ENCODE data around the gene TSNAX. TPM values are rescaled to one million over a fixed set of nuclear protein-coding genes. Genes with fewer than 3 reads are reported as not detected.
A peak's percentile ranks its signal among the peaks of the same experiment; 100 is the strongest.

TSNAX gene
- total and polyA plus RNA-seq, 9 of the 15 experiments (the other 6 are each of a cell fraction or from before 2014, with no cell fraction given) = 33.8 to 102 (median 61.2) TPM

DNA sequence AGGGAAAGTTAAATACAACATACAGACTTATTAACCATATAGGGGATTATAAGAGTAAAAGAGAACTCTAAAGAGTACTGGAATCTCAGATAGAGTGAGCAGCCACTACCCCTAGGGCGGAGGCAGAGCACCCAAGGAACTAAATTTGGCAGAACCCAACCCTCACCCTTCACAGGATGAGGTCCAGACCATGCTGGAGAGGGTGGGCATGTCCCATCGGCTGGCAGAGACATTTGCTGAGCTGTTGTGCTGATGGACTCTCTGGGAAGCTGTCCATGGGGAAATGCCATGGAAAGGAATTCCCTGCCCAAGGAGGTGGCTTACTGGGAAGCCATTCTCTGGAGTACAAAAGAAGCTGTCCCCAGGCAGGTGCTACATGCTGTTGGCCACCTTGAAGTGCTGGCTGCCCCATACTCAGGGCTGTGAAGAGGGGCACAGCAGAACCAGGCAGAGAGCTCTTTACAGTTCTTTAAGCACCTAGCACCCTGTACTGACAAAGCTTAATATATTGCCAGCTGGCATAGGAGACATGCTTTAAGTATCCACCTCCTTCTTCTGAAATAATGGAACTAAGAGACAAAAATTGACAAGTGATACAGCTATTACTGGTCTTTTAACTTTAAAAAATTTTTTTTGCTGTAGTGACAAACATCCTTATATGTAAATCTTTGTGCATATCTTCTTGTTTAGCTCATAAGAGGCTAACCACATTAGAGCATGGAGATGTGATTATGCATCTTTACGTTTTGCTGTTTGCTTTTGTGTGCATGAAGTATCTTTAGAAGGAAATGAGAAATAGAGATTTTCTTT lies 29.6 kb downstream of the TSNAX start:
- ChIA-PET POLR2A (interaction anchor here (0.8 to 1.9 kb wide), 4 partner anchors 8 to 20 kb away, joined by 3 to 7 read pairs (median 4); no protein-coding TSS in a partner anchor), CTCF (ENCODE audit: low intra/inter-chr PET ratio) (no interaction called here)
- in situ Hi-C loops (cut with MboI) = no loop called here
- H3K9me3 ChIP-seq (replicated peaks; ENCODE audit: control insufficient read depth, insufficient read depth, low read depth, low read length) = no peaks in the 10 kb centered on the region
- no peak overlapping the region; a peak in 1 of 4 replicates for H3K9ac ChIP-seq (ENCODE audit: insufficient read depth in 1 of 2, low read depth in 2 of 2, low read length in 2 of 2)
- H3K4me3 ChIP-seq = no peak overlapping the region
- intact Hi-C loops (cut with micrococcal nuclease) = no loop called here
- H3K79me2 ChIP-seq (ENCODE audit: control insufficient read depth, insufficient read depth, low read length) = no peaks in the 10 kb centered on the region; the same call in 2 of the 3 replicates
- H3K27me3 ChIP-seq (ENCODE audit: control insufficient read depth in 2 of 2, insufficient read depth in 2 of 2, low read length in 2 of 2) = no peaks in the 10 kb centered on the region
- DNase-seq (ENCODE audit: extremely low read depth in 1 of 4, low spot score in 3 of 4) (no peak), ATAC-seq (peak; percentile 42), FAIRE-seq (no peak)
- no peaks in the 10 kb centered on the region for H3K4me1 ChIP-seq (replicated peaks in 1 of 2; ENCODE audit: control insufficient read depth in 2 of 2, insufficient read depth in 2 of 2, low read length in 2 of 2)
- no peaks in the 10 kb centered on the region for H3K9me1 ChIP-seq (ENCODE audit: control insufficient read depth, insufficient read depth, low read length)
- peaks cover 23% of the 10 kb centered on the region; the same call in 2 of the 3 replicates for H3K36me3 ChIP-seq (ENCODE audit: control insufficient read depth, insufficient read depth, low read length)
- no peak overlapping the region for H3K4me2 ChIP-seq (ENCODE audit: insufficient read depth, low read length)
- H2AFZ ChIP-seq (ENCODE audit: low read depth, low read length) = no peak overlapping the region
- 78% methylated on average over 3 of the region's 3 CpGs for WGBS (ENCODE audit: insufficient coverage, low coverage, missing lambda C conversion rate)
- no peaks in the 10 kb centered on the region for H4K20me1 ChIP-seq (replicated peaks; ENCODE audit: control insufficient read depth, insufficient read depth, low read length)
- H3K27ac ChIP-seq (ENCODE audit: extremely low read depth, low read depth, low read length) = no peak overlapping the region
- BruUV-seq (replicated peaks) = no TSS peak
- TF ChIP-seq PHTF2 (CRISPR knock-in tag; IDR thresholded peaks at IDR 0.05) (no peak), PYGO2 (tag; IDR thresholded peaks at IDR 0.05) (no peak), STAT5B (CRISPR knock-in tag; IDR thresholded peaks at IDR 0.05) (no peak), RFX7 (CRISPR knock-in tag; IDR thresholded peaks at IDR 0.05) (no peak), FOXJ2 (tag; IDR thresholded peaks at IDR 0.05) (no peak), TCFL5 (CRISPR knock-in tag; conservative IDR thresholded peaks at IDR 0.05) (no peak), ZBTB8A (IDR thresholded peaks at IDR 0.05; ENCODE audit: partially characterized antibody) (no peak), SPI1 (IDR thresholded peaks at IDR 0.05; ENCODE audit: borderline replicate concordance, low read depth, low read length) (no peak), POLR2AphosphoS2 (IDR thresholded peaks at IDR 0.05; ENCODE audit: low read length) (no peak), HCFC1 (IDR thresholded peaks at IDR 0.05; ENCODE audit: low read depth, low read length) (no peak), RHOXF2B (CRISPR knock-in tag; conservative IDR thresholded peaks at IDR 0.05) (no peak)
- TF ChIP-seq, protein P1, sequence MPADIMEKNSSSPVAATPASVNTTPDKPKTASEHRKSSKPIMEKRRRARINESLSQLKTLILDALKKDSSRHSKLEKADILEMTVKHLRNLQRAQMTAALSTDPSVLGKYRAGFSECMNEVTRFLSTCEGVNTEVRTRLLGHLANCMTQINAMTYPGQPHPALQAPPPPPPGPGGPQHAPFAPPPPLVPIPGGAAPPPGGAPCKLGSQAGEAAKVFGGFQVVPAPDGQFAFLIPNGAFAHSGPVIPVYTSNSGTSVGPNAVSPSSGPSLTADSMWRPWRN (IDR thresholded peaks at IDR 0.05; ENCODE audit: low read depth) = no peak
- TF ChIP-seq, protein P2, sequence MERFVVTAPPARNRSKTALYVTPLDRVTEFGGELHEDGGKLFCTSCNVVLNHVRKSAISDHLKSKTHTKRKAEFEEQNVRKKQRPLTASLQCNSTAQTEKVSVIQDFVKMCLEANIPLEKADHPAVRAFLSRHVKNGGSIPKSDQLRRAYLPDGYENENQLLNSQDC (CRISPR knock-in tag; IDR thresholded peaks at IDR 0.05) = no peak
- TF ChIP-seq, protein P3, sequence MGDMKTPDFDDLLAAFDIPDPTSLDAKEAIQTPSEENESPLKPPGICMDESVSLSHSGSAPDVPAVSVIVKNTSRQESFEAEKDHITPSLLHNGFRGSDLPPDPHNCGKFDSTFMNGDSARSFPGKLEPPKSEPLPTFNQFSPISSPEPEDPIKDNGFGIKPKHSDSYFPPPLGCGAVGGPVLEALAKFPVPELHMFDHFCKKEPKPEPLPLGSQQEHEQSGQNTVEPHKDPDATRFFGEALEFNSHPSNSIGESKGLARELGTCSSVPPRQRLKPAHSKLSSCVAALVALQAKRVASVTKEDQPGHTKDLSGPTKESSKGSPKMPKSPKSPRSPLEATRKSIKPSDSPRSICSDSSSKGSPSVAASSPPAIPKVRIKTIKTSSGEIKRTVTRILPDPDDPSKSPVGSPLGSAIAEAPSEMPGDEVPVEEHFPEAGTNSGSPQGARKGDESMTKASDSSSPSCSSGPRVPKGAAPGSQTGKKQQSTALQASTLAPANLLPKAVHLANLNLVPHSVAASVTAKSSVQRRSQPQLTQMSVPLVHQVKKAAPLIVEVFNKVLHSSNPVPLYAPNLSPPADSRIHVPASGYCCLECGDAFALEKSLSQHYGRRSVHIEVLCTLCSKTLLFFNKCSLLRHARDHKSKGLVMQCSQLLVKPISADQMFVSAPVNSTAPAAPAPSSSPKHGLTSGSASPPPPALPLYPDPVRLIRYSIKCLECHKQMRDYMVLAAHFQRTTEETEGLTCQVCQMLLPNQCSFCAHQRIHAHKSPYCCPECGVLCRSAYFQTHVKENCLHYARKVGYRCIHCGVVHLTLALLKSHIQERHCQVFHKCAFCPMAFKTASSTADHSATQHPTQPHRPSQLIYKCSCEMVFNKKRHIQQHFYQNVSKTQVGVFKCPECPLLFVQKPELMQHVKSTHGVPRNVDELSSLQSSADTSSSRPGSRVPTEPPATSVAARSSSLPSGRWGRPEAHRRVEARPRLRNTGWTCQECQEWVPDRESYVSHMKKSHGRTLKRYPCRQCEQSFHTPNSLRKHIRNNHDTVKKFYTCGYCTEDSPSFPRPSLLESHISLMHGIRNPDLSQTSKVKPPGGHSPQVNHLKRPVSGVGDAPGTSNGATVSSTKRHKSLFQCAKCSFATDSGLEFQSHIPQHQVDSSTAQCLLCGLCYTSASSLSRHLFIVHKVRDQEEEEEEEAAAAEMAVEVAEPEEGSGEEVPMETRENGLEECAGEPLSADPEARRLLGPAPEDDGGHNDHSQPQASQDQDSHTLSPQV (IDR thresholded peaks at IDR 0.05) = no peak
- TF ChIP-seq, protein P4, sequence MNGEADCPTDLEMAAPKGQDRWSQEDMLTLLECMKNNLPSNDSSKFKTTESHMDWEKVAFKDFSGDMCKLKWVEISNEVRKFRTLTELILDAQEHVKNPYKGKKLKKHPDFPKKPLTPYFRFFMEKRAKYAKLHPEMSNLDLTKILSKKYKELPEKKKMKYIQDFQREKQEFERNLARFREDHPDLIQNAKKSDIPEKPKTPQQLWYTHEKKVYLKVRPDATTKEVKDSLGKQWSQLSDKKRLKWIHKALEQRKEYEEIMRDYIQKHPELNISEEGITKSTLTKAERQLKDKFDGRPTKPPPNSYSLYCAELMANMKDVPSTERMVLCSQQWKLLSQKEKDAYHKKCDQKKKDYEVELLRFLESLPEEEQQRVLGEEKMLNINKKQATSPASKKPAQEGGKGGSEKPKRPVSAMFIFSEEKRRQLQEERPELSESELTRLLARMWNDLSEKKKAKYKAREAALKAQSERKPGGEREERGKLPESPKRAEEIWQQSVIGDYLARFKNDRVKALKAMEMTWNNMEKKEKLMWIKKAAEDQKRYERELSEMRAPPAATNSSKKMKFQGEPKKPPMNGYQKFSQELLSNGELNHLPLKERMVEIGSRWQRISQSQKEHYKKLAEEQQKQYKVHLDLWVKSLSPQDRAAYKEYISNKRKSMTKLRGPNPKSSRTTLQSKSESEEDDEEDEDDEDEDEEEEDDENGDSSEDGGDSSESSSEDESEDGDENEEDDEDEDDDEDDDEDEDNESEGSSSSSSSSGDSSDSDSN (IDR thresholded peaks at IDR 0.05; ENCODE audit: borderline replicate concordance in 1 of 2, low read depth in 2 of 2, low read length in 2 of 2) = no peak
